T-cell (primary cell): ENCODE data around the gene CCR2. TPM values are rescaled to one million over a fixed set of nuclear protein-coding genes. Genes with fewer than 3 reads are reported as not detected.
"Not testable (repeated sequence)": the region's sequence is repeated elsewhere in the genome, so short reads cannot be mapped to it uniquely, and the experiment has no call there.

Source experiments
- ATAC-seq, 4 experiments: fragments of 200-7000 bp in 3 of 4; fragments of 150-1000 bp in 1 of 4; cut with Tn5 transposase; replicated peaks in 1 of 4; 1 replicate in 3 of 4; 2 replicates in 1 of 4; pipeline ENCODE4 v1.10.0; 2021; ENCODE audit warnings: moderate library complexity in 3 of 4, mild to moderate bottlenecking in 2 of 4, moderate number of reproducible peaks in 1 of 4
- CTCF ChIA-PET, 2 donors: fragments of 300-600 bp; sonication (Branson Sonifier 250); formaldehyde crosslinking; loops; one replicate each; lab custom pipeline; 2022; ENCODE audit warnings: antibody characterized with exemption in 2 of 2; lab: Charles Lee
- POLR2A ChIA-PET, 2 donors: fragments of 300-600 bp; sonication (Branson Sonifier 250); formaldehyde crosslinking; loops; one replicate each; lab custom pipeline; 2022; ENCODE audit warnings: antibody characterized with exemption in 2 of 2; lab: Charles Lee
- DNase-seq, 35 experiments: peaks; one replicate each; pipeline versions ENCODE4 v3.0.0 to v3.0.0-alpha.2; 2013 to 2023
- H3K27ac ChIP-seq: one replicate; pipeline ENCODE4 v1.5.1; 2013; ENCODE audit warnings: low read length
- H3K27me3 ChIP-seq, 2 experiments: replicated peaks in 1 of 2; 1 replicate in 1 of 2; 2 replicates in 1 of 2; pipeline versions ENCODE4 v1.6.1 to v1.7.0; 2013; ENCODE audit warnings: low read length in 1 of 2, mixed read lengths in 1 of 2; ENCODE audit not compliant: control insufficient read depth in 2 of 2, insufficient read depth in 2 of 2; ENCODE audit errors: extremely low read depth in 1 of 2
- H3K36me3 ChIP-seq, 2 donors: 1 replicate in 1 of 2; 2 replicates in 1 of 2; pipeline versions ENCODE4 v1.6.1 to v1.7.0; 2013; ENCODE audit warnings: low read length in 1 of 2; ENCODE audit not compliant: control insufficient read depth in 2 of 2, insufficient read depth in 1 of 2; ENCODE audit errors: extremely low read depth in 1 of 2
- H3K4me1 ChIP-seq, 2 experiments: 1 replicate in 1 of 2; 2 replicates in 1 of 2; pipeline versions ENCODE4 v1.6.1 to v1.7.0; 2013; ENCODE audit warnings: low read length in 2 of 2, mixed read lengths in 1 of 2; ENCODE audit not compliant: insufficient read depth in 2 of 2, control insufficient read depth in 1 of 2; ENCODE audit errors: extremely low read depth in 1 of 2
- H3K4me3 ChIP-seq, 2 donors: 1 replicate in 1 of 2; 2 replicates in 1 of 2; pipeline versions ENCODE4 v1.5.1 to v1.7.0; 2013; ENCODE audit warnings: mild to moderate bottlenecking in 2 of 2, low read length in 1 of 2, moderate library complexity in 1 of 2; ENCODE audit not compliant: control insufficient read depth in 1 of 2; ENCODE audit errors: extremely low read depth in 1 of 2
- H3K9me3 ChIP-seq: 2 replicates; pipeline ENCODE4 v1.7.0; 2013
- H3K27ac Mint-ChIP-seq, 2 donors: one replicate each; pipeline ENCODE4 v1.8.0; 2020 to 2021; ENCODE audit warnings: mild to moderate bottlenecking in 2 of 2, mixed read lengths in 2 of 2
- H3K27me3 Mint-ChIP-seq, 2 donors: one replicate each; pipeline ENCODE4 v1.8.0; 2021 to 2022; ENCODE audit warnings: mixed read lengths in 2 of 2
- H3K36me3 Mint-ChIP-seq: one replicate; pipeline ENCODE4 v1.8.0; 2021; ENCODE audit warnings: mixed read lengths
- H3K4me1 Mint-ChIP-seq, 3 donors: one replicate each; pipeline ENCODE4 v1.8.0; 2020 to 2022; ENCODE audit warnings: mixed read lengths in 3 of 3, mild to moderate bottlenecking in 1 of 3
- H3K4me3 Mint-ChIP-seq, 3 donors: one replicate each; pipeline ENCODE4 v1.8.0; 2020 to 2022; ENCODE audit warnings: mild to moderate bottlenecking in 3 of 3, mixed read lengths in 3 of 3, moderate library complexity in 3 of 3
- H3K9me3 Mint-ChIP-seq, 3 donors: one replicate each; pipeline ENCODE4 v1.8.0; 2020 to 2022; ENCODE audit warnings: mixed read lengths in 3 of 3
- WGBS: methylation state at CpG from one replicate; pipeline ENCODE4 v1.1.5; 2013; ENCODE audit warnings: missing lambda C conversion rate; ENCODE audit not compliant: insufficient coverage; 5-methylcytosine and 5-hydroxymethylcytosine counted together
- total RNA-seq, 35 experiments: library from RNA in 6 of 35; stranded (reverse) in 6 of 35; fragments of 120-200 nt in 1 of 35; gene quantifications; one replicate each; pipeline versions ENCODE4 v1.2.1 to v1.2.4 and lab custom pipeline; 2013 to 2026

Gene CCR2
- total RNA-seq, 5 donors from 2014 or later (not counting 1 experiment from before 2014, with no cell fraction given) = 3.3 to 15.1 (median 8.1) TPM

- DNase-seq (no peak), ATAC-seq (no peak)
- H3K9me3 ChIP-seq = no peaks in the 10 kb centered on the region
- peaks cover 0 to 4% of the 10 kb centered on the region in 2 experiments for H3K4me1 ChIP-seq
- no peaks in the 10 kb centered on the region for H3K36me3 ChIP-seq
- no peak overlapping the region for H3K4me3 ChIP-seq
- peaks cover 2 to 3% of the 10 kb centered on the region in 2 donors for H3K27me3 Mint-ChIP-seq
- no peaks in the 10 kb centered on the region for H3K27me3 ChIP-seq
- peaks cover 0 to 4% (median 0%) of the 10 kb centered on the region in 3 donors for H3K9me3 Mint-ChIP-seq
- ChIA-PET POLR2A (no interaction called here), CTCF (interaction anchor here in 1 of 2 donors (0.6 kb wide), 2 partner anchors 18 to 1598 kb away, joined by 3 read pairs; no protein-coding TSS in a partner anchor)
- H3K4me1 Mint-ChIP-seq = peaks cover 0 to 4% (median 0%) of the 10 kb centered on the region in 3 donors
- H3K27ac Mint-ChIP-seq = no peak overlapping the region
- H3K36me3 Mint-ChIP-seq = no peaks in the 10 kb centered on the region
- 91% methylated on average over 1 of the region's 2 CpGs for WGBS
- no peak overlapping the region for H3K4me3 Mint-ChIP-seq
- H3K27ac ChIP-seq = no peak overlapping the region
Observed at GRCh38 chr3:46399098-46399497, 45.2 kb downstream of the CCR2 start.

- H3K27me3 ChIP-seq = no peaks in the 10 kb centered on the region
- ChIA-PET POLR2A (no interaction called here), CTCF (interaction anchor here in 1 of 2 donors (0.6 kb wide), 2 partner anchors 18 to 1597 kb away, joined by 3 read pairs; no protein-coding TSS in a partner anchor)
- no peaks in the 10 kb centered on the region for H3K36me3 ChIP-seq
- no peaks in the 10 kb centered on the region for H3K36me3 Mint-ChIP-seq
- peaks cover 0 to 4% (median 0%) of the 10 kb centered on the region in 3 donors for H3K4me1 Mint-ChIP-seq
- H3K27ac Mint-ChIP-seq = no peak overlapping the region
- H3K9me3 ChIP-seq = no peaks in the 10 kb centered on the region
- H3K4me3 Mint-ChIP-seq = no peak overlapping the region
- no peak for DNase-seq
- ATAC-seq = no peak
- peaks cover 0 to 4% of the 10 kb centered on the region in 2 experiments for H3K4me1 ChIP-seq
- peaks cover 0 to 4% (median 0%) of the 10 kb centered on the region in 3 donors for H3K9me3 Mint-ChIP-seq
- H3K27ac ChIP-seq = no peak overlapping the region
- peaks cover 2 to 3% of the 10 kb centered on the region in 2 donors for H3K27me3 Mint-ChIP-seq
- 73% methylated on average over 1 of the region's 2 CpGs for WGBS
- no peak overlapping the region for H3K4me3 ChIP-seq
Observed at GRCh38 chr3:46399557-46399956, 45.6 kb downstream of the CCR2 start.

- Histone ChIP-seq H3K4me1 (peaks cover 0 to 4% of the 10 kb centered on the region in 2 experiments), H3K4me3 (no peak overlapping the region), H3K27ac (no peak overlapping the region), H3K9me3 (no peaks in the 10 kb centered on the region), H3K27me3 (no peaks in the 10 kb centered on the region), H3K36me3 (no peaks in the 10 kb centered on the region)
- Mint-ChIP-seq H3K27me3 (peaks cover under 1 to 3% of the 10 kb centered on the region in 2 donors), H3K9me3 (peaks cover 0 to 4% (median 0%) of the 10 kb centered on the region in 3 donors), H3K27ac (no peak overlapping the region), H3K4me3 (no peak overlapping the region), H3K4me1 (peaks cover 0 to 4% (median 0%) of the 10 kb centered on the region in 3 donors), H3K36me3 (no peaks in the 10 kb centered on the region)
- ChIA-PET POLR2A (no interaction called here), CTCF (interaction anchor here in 1 of 2 donors (0.6 kb wide), 1 partner anchor 263 kb away, joined by 3 read pairs; no protein-coding TSS in a partner anchor)
- 79% methylated on average over 4 of the region's 8 CpGs for WGBS
- DNase-seq (no peak), ATAC-seq (no peak)
Observed at GRCh38 chr3:46400000-46400734, 46.3 kb downstream of the CCR2 start.

- Histone ChIP-seq H3K36me3 (no peaks in the 10 kb centered on the region), H3K27ac (no peak overlapping the region), H3K4me1 (peaks cover 0 to 4% of the 10 kb centered on the region in 2 experiments), H3K4me3 (no peak overlapping the region), H3K9me3 (no peaks in the 10 kb centered on the region), H3K27me3 (no peaks in the 10 kb centered on the region)
- WGBS = 89% methylated on average over 5 of the region's 5 CpGs
- Mint-ChIP-seq H3K27ac (no peak overlapping the region), H3K4me1 (peaks cover 0 to 4% (median 0%) of the 10 kb centered on the region in 3 donors), H3K4me3 (no peak overlapping the region), H3K36me3 (no peaks in the 10 kb centered on the region), H3K27me3 (peaks cover 0 to 3% of the 10 kb centered on the region in 2 donors), H3K9me3 (peaks cover 0 to 4% (median 0%) of the 10 kb centered on the region in 3 donors)
- ATAC-seq = no peak
- CTCF ChIA-PET = no interaction called here
- POLR2A ChIA-PET = no interaction called here
- DNase-seq = no peak
Observed at GRCh38 chr3:46400846-46401245, 46.9 kb downstream of the CCR2 start.

- no peaks in the 10 kb centered on the region for H3K36me3 Mint-ChIP-seq
- Histone ChIP-seq H3K4me1 (peaks cover 0 to 1% of the 10 kb centered on the region in 2 experiments), H3K9me3 (no peaks in the 10 kb centered on the region), H3K27me3 (no peaks in the 10 kb centered on the region), H3K36me3 (no peaks in the 10 kb centered on the region), H3K4me3 (no peak overlapping the region), H3K27ac (no peak overlapping the region)
- peaks cover 0 to 3% of the 10 kb centered on the region in 2 donors for H3K27me3 Mint-ChIP-seq
- peaks cover 1 to 2% (median 2%) of the 10 kb centered on the region in 3 donors for H3K4me1 Mint-ChIP-seq
- ChIA-PET POLR2A (no interaction called here), CTCF (no interaction called here)
- no CpG with 5 or more reads among the region's 2 CpGs for WGBS
- DNase-seq = no peak
- no peak for ATAC-seq
- H3K9me3 Mint-ChIP-seq = peaks cover 0 to 4% (median 0%) of the 10 kb centered on the region in 3 donors
- H3K4me3 Mint-ChIP-seq = no peak overlapping the region
- no peak overlapping the region for H3K27ac Mint-ChIP-seq
Observed at GRCh38 chr3:46401579-46401978, 47.7 kb downstream of the CCR2 start.

- H3K4me1 ChIP-seq = peaks cover 7 to 15% of the 10 kb centered on the region in 2 experiments
- H3K4me3 Mint-ChIP-seq, H3K27ac Mint-ChIP-seq, POLR2A ChIA-PET, ATAC-seq, H3K27ac ChIP-seq, H3K36me3 Mint-ChIP-seq, H3K9me3 ChIP-seq, DNase-seq, H3K4me3 ChIP-seq, H3K27me3 ChIP-seq, H3K27me3 Mint-ChIP-seq, H3K9me3 Mint-ChIP-seq, H3K36me3 ChIP-seq: not testable (repeated sequence)
- peaks cover 13 to 15% (median 15%) of the 10 kb centered on the region in 3 donors for H3K4me1 Mint-ChIP-seq
- WGBS = no CpG with 5 or more reads among the region's 4 CpGs
- CTCF ChIA-PET = interaction anchor here in 1 of 2 donors (1.3 kb wide), 1 partner anchor 127 kb away, joined by 3 read pairs; no protein-coding TSS in a partner anchor
Observed at GRCh38 chr3:46402902-46403301, 49.0 kb downstream of the CCR2 start.
